Heart left ventricle (tissue), 16 donors: Measurements from ENCODE around the gene KLK1. TPM values are rescaled to one million over a fixed set of nuclear protein-coding genes. Genes with fewer than 3 reads are reported as not detected.
"Not testable (repeated sequence)": the region's sequence is repeated elsewhere in the genome, so short reads cannot be mapped to it uniquely, and the experiment has no call there.

Source experiments
- ATAC-seq, 4 donors: fragments of 200-7000 bp; cut with Tn5 transposase; one replicate each; pipeline ENCODE4 v1.9.1; 2020 to 2022; ENCODE audit warnings: moderate library complexity in 4 of 4, mild to moderate bottlenecking in 3 of 4, moderate number of reproducible peaks in 1 of 4
- DNase-seq, 5 donors: peaks; one replicate each; pipeline ENCODE4 v3.0.0-alpha.2; 2020
- H3K27ac ChIP-seq, 12 donors: fragments of 200-600 bp; sonication (generic) in 4 of 12; one replicate each; pipeline versions ENCODE4 v1.5.0 to v1.8.0; 2016 to 2022; ENCODE audit warnings: mild to moderate bottlenecking in 2 of 12
- H3K27me3 ChIP-seq, 9 donors: fragments of 200-600 bp; sonication (generic) in 2 of 9; one replicate each; pipeline versions ENCODE4 v1.5.1 to v1.8.0; 2016 to 2022; ENCODE audit warnings: mild to moderate bottlenecking in 3 of 9
- H3K36me3 ChIP-seq, 9 donors: fragments of 200-600 bp; sonication (generic) in 2 of 9; one replicate each; pipeline versions ENCODE4 v1.5.0 to v1.8.0; 2018 to 2022; ENCODE audit warnings: mild to moderate bottlenecking in 2 of 9
- H3K4me1 ChIP-seq, 12 donors: fragments of 200-600 bp; sonication (generic) in 4 of 12; one replicate each; pipeline versions ENCODE4 v1.5.0 to v1.8.0; 2016 to 2022; ENCODE audit warnings: mild to moderate bottlenecking in 3 of 12
- H3K4me3 ChIP-seq, 12 donors: fragments of 200-600 bp; sonication (generic) in 4 of 12; one replicate each; pipeline versions ENCODE4 v1.5.0 to v1.8.0; 2017 to 2022; ENCODE audit warnings: mild to moderate bottlenecking in 9 of 12, moderate library complexity in 4 of 12
- H3K9me3 ChIP-seq, 12 donors: fragments of 200-600 bp; sonication (generic) in 4 of 12; one replicate each; pipeline versions ENCODE4 v1.5.0 to v1.8.0; 2016 to 2022; ENCODE audit warnings: mild to moderate bottlenecking in 1 of 12
- CTCF ChIP-seq, 12 donors: fragments of 200-600 bp; sonication (generic) in 4 of 12; IDR thresholded peaks; one replicate each; pipeline versions ENCODE4 v1.5.0 to v1.8.0; 2018 to 2022; ENCODE audit warnings: antibody characterized with exemption in 12 of 12, mild to moderate bottlenecking in 5 of 12
- POLR2A ChIP-seq, 2 donors: fragments of 450-650 bp; IDR thresholded peaks; one replicate each; pipeline ENCODE4 v1.6.1; 2017; ENCODE audit warnings: antibody characterized with exemption in 2 of 2, mild to moderate bottlenecking in 2 of 2, moderate library complexity in 2 of 2
- WGBS, 4 donors: extraction: QIAGEN DNeasy Blood & Tissue Kit in 2 of 4; methylation state at CpG; one replicate each; pipeline versions ENCODE4 v1.1.5 to v1.1.7; 2013 to 2018; 5-methylcytosine and 5-hydroxymethylcytosine counted together
- intact Hi-C, 10 donors: fragments of 100-400 bp; cut with DNase I; formaldehyde crosslinking; loops; one replicate each; pipeline versions ENCODE4 v1.11.1 to v1.14.2; 2022
- polyA plus RNA-seq, 2 donors: library from polyadenylated mRNA; stranded (reverse); fragments of 200-250 nt; gene quantifications; one replicate each; pipeline ENCODE4 v1.2.3, GENCODE V29; 2013
- total RNA-seq, 9 donors: library from RNA; depleted of rRNA in 2 of 9; stranded (reverse); fragments of >200 nt in 2 of 9; fragmentation: NEBNext Ultra II Directional in 3 of 9; extraction: Animal tissue kit (Norgen Biotek cat#: 25700) in 3 of 9; gene quantifications; one replicate each; pipeline versions ENCODE4 v1.1.0 to v1.2.4, GENCODE V29; 2016 to 2023
- donor health status: ischemic (EF 13 %, LVEDD 7.1; RV severe dilation, severe dysfunction).
- donor health status: healthy with polysubstance abuse.
- donor health status: DM: no; HTN: yes; CAD: no.
- donor health status: DM: no; HTN: no; CAD: no.
- donor health status: ischemic (EF 25% LVEDD 6.9; RV normal size, moderate dysfunction).
- donor health status: ischemic (EF 25% LVEDD 5.7; RV mildly dilated, moderate dysfunction).
- donor health status: healthy.
- donor health status: DM: yes; HTN: yes; CAD: no.
- donor health status: ischemic (EF 35%, LVEDD 5.7; RV mildly dilated, moderate dysfunction).
- donor health status: nonischemic (EF 11% LVEDD 7.7; RV severe dilation, severe dysfunction).
- donor health status: DM: yes; HTN: yes; CAD: no.
- donor health status: PGD.
- donor health status: ischemic (EF 29% LVEDD 5.4; RV normal size, mild dysfunction).
- donor health status: nonischemic (EF 23%, LVEDD 6.1; RV moderate dilation, normal function).

The KLK1 gene
- total and polyA plus RNA-seq, 11 donors: 0.50 to 1.4 (median 0.58) TPM; not detected in 5

- DNase-seq: no peak
- intact Hi-C loops: no loop called here
- peaks cover 0 to 18% (median 5%) of the 10 kb centered on the region in 9 donors for H3K27me3 ChIP-seq
- ATAC-seq: no peak
- no peaks in the 10 kb centered on the region for H3K4me1 ChIP-seq
- no peak overlapping the region for H3K4me3 ChIP-seq
- no peaks in the 10 kb centered on the region for H3K9me3 ChIP-seq
- TF ChIP-seq POLR2A (IDR thresholded peaks at IDR 0.05) (no peak), CTCF (IDR thresholded peaks at IDR 0.05) (no peak)
- 50 to 67% (median 62%) methylated on average over 2 to 3 of the region's 3 CpGs for WGBS, 4 donors
- no peaks in the 10 kb centered on the region for H3K36me3 ChIP-seq
- no peak overlapping the region for H3K27ac ChIP-seq
Observed at GRCh38 chr19:50812474-50812873, 11.1 kb downstream of the KLK1 start.

- ATAC-seq, intact Hi-C loops, H3K9me3 ChIP-seq, H3K4me1 ChIP-seq, H3K27ac ChIP-seq, H3K36me3 ChIP-seq, H3K4me3 ChIP-seq, DNase-seq: not testable (repeated sequence)
- 69 to 100% (median 85%) methylated on average over 1 to 3 of the region's 3 CpGs for WGBS, 4 donors
- H3K27me3 ChIP-seq: peaks cover 0 to 14% (median 0%) of the 10 kb centered on the region in 9 donors
Observed at GRCh38 chr19:50811622-50812238, 11.9 kb downstream of the KLK1 start.

GRCh38 chr19:50808856-50809255 lies 14.7 kb downstream of the KLK1 start:
- TF ChIP-seq CTCF (IDR thresholded peaks at IDR 0.05) (no peak), POLR2A (IDR thresholded peaks at IDR 0.05) (no peak)
- 57 to 69% (median 65%) methylated on average over 1 of the region's 1 CpG for WGBS, 4 donors
- Histone ChIP-seq H3K9me3 (no peaks in the 10 kb centered on the region), H3K36me3 (no peaks in the 10 kb centered on the region), H3K27me3 (no peaks in the 10 kb centered on the region), H3K27ac (no peak overlapping the region), H3K4me3 (no peak overlapping the region), H3K4me1 (peaks cover 0 to 10% (median 4%) of the 10 kb centered on the region in 12 donors)
- DNase-seq (no peak), ATAC-seq (no peak)
- intact Hi-C loops: loop anchor here in 2 of 10 donors (10.0 kb wide), 2 partner anchors 296 to 434 kb away; partner anchors contain the start of genes CTU1 (in 1 of the 2) and NR1H2 (in 1 of the 2)

- TF ChIP-seq POLR2A (IDR thresholded peaks at IDR 0.05): no peak
- intact Hi-C loops: loop anchor here in 2 of 10 donors (10.0 kb wide), 2 partner anchors 300 to 430 kb away; partner anchors contain the start of genes CTU1 (in 1 of the 2) and NR1H2 (in 1 of the 2)
- H3K27me3 ChIP-seq: no peaks in the 10 kb centered on the region
- H3K9me3 ChIP-seq: no peaks in the 10 kb centered on the region
- ATAC-seq (peak; percentile 99 to 100 (median 100)), DNase-seq (peak; percentile 98 to 100 (median 99))
- H3K4me1 ChIP-seq: peaks cover 3 to 26% (median 16%) of the 10 kb centered on the region in 12 donors
- WGBS, 4 donors: 0 to 1% (median 0%) methylated on average over 52 to 62 of the region's 62 CpGs
- peaks cover 0 to 22% (median 16%) of the 10 kb centered on the region in 9 donors for H3K36me3 ChIP-seq
- peak overlapping the region; percentile 61 to 98 (median 79) for H3K4me3 ChIP-seq
- peak overlapping the region; percentile 88 to 99 (median 97) for H3K27ac ChIP-seq
Observed at GRCh38 chr19:50804420-50805272, 18.9 kb downstream of the KLK1 start.
